GM20000 (cell line): Measurements from ENCODE around the gene KIRREL1.

ENCODE experiments used
- DNase-seq: peaks from one replicate; pipeline ENCODE4 v3.0.0; 2012; ENCODE audit warnings: low spot score
- CTCF ChIP-seq: IDR thresholded peaks from 2 replicates; pipeline ENCODE4 v1.5.1; 2012; ENCODE audit warnings: mild to moderate bottlenecking, control low read depth; ENCODE audit errors: extremely low read depth, missing control alignments

KIRREL1 gene

GRCh38 chr1:158076441-158076840 lies 83.0 kb downstream of the KIRREL1 start:
- no peak for TF ChIP-seq CTCF

GRCh38 chr1:158077411-158078256 lies 84.2 kb downstream of the KIRREL1 start:
- DNase-seq = no peak

More at GRCh38 chr1:158076441-158076840, 83.0 kb downstream of the KIRREL1 start:
- DNase-seq = no peak

GRCh38 chr1:158078569-158079080 lies 85.2 kb downstream of the KIRREL1 start:
- DNase-seq = no peak
- TF ChIP-seq CTCF = no peak

More at GRCh38 chr1:158077411-158078256, 84.2 kb downstream of the KIRREL1 start:
- no peak for TF ChIP-seq CTCF

GRCh38 chr1:158080066-158080465 lies 86.6 kb downstream of the KIRREL1 start:
- no peak for TF ChIP-seq CTCF
- no peak for DNase-seq

- DNase-seq = no peak
- no peak for TF ChIP-seq CTCF
Measured at GRCh38 chr1:158084336-158084735, 90.9 kb downstream of the KIRREL1 start.

- no peak for DNase-seq
- TF ChIP-seq CTCF = no peak
Measured at GRCh38 chr1:158084747-158085146, 91.3 kb downstream of the KIRREL1 start.

- TF ChIP-seq CTCF = peak; percentile 84
- DNase-seq = peak; percentile 73
Measured at GRCh38 chr1:158087320-158087927, 94.0 kb downstream of the KIRREL1 start.
